Neural cell (in vitro differentiated cells): Measurements from ENCODE around the gene ZCCHC14. TPM values are rescaled to one million over a fixed set of nuclear protein-coding genes. Genes with fewer than 3 reads are reported as not detected.
"Not testable (repeated sequence)": the region's sequence is repeated elsewhere in the genome, so short reads cannot be mapped to it uniquely, and the experiment has no call there.

Experiments used
- H2AFZ ChIP-seq: fragments of 200-600, 300-800 bp; sonication (generic), shearing (Covaris generic); 2 replicates; pipeline ENCODE4 v1.6.0; 2014; ENCODE audit warnings: low read depth, mild to moderate bottlenecking, antibody characterized with exemption, low read length, moderate library complexity
- H3F3A ChIP-seq: fragments of 200-600 bp; shearing (Covaris generic); 2 replicates; pipeline ENCODE4 v1.6.1; 2016; ENCODE audit warnings: mild to moderate bottlenecking, moderate library complexity, mixed read lengths, antibody characterized with exemption, low read length; ENCODE audit not compliant: insufficient read depth, poor library complexity, severe bottlenecking
- H3K27ac ChIP-seq: fragments of 200-600, 300-800 bp; sonication (generic), shearing (Covaris generic); 2 replicates; pipeline ENCODE4 v1.5.1; 2014; ENCODE audit warnings: mild to moderate bottlenecking, low read length, moderate library complexity
- H3K27me3 ChIP-seq: fragments of 300-800, 200-600 bp; sonication (generic), shearing (Covaris generic); 2 replicates; pipeline ENCODE4 v1.6.0; 2014; ENCODE audit warnings: mild to moderate bottlenecking, low read depth, low read length, moderate library complexity; ENCODE audit not compliant: insufficient read depth
- H3K36me3 ChIP-seq: fragments of 300-800, 200-600 bp; sonication (generic), shearing (Covaris generic); 2 replicates; pipeline ENCODE4 v1.5.1; 2014; ENCODE audit warnings: mild to moderate bottlenecking, antibody characterized with exemption, low read length, moderate library complexity; ENCODE audit not compliant: insufficient read depth
- H3K4me2 ChIP-seq: fragments of 300-800, 200-600 bp; sonication (generic), shearing (Covaris generic); 2 replicates; pipeline ENCODE4 v1.6.0; 2014; ENCODE audit warnings: mild to moderate bottlenecking, low read length
- H3K4me3 ChIP-seq: fragments of 300-800, 200-600 bp; sonication (generic), shearing (Covaris generic); 2 replicates; pipeline ENCODE4 v1.5.1; 2014; ENCODE audit warnings: mild to moderate bottlenecking, low read length, moderate library complexity
- H3K79me2 ChIP-seq: fragments of 200-600 bp; shearing (Covaris generic); replicated peaks from 2 replicates; pipeline ENCODE4 v1.6.0; 2014; ENCODE audit warnings: mild to moderate bottlenecking, low read length, moderate library complexity; ENCODE audit not compliant: insufficient read depth
- H3K9ac ChIP-seq: fragments of 300-800, 200-600 bp; sonication (generic), shearing (Covaris generic); 2 replicates; pipeline ENCODE4 v1.6.1; 2016; ENCODE audit warnings: mild to moderate bottlenecking, low read length, mixed read lengths
- H3K9me2 ChIP-seq: fragments of 200-600 bp; shearing (Covaris generic); 2 replicates; pipeline ENCODE4 v1.6.1; 2016; ENCODE audit warnings: mild to moderate bottlenecking, low read length, mixed read lengths; ENCODE audit not compliant: insufficient read depth
- H3K9me3 ChIP-seq: fragments of 200-600, 300-800 bp; sonication (generic), shearing (Covaris generic); 2 replicates; pipeline ENCODE4 v1.6.1; 2016; ENCODE audit warnings: mild to moderate bottlenecking, mixed run types, low read length, moderate library complexity, mixed read lengths
- H4K20me1 ChIP-seq: fragments of 200-600 bp; shearing (Covaris generic); 2 replicates; pipeline ENCODE4 v1.6.1; 2016; ENCODE audit warnings: mild to moderate bottlenecking, mixed run types; ENCODE audit not compliant: insufficient read depth
- EP300 ChIP-seq: fragments of 450-650 bp; conservative IDR thresholded peaks from 2 replicates; pipeline ENCODE4 v1.6.1; 2014; ENCODE audit warnings: antibody characterized with exemption, mild to moderate bottlenecking, moderate library complexity; ENCODE audit not compliant: poor library complexity, severe bottlenecking
- EZH2 ChIP-seq: fragments of 200-600, 300-800 bp; shearing (Covaris generic), sonication (generic); IDR thresholded peaks from 2 replicates; pipeline ENCODE4 v1.6.1; 2014; ENCODE audit warnings: antibody characterized with exemption, low read length, borderline replicate concordance, mild to moderate bottlenecking; ENCODE audit not compliant: insufficient read depth, poor library complexity, severe bottlenecking
- MXI1 ChIP-seq: fragments of 450-650 bp; conservative IDR thresholded peaks from 2 replicates; pipeline ENCODE4 v1.6.1; 2014; ENCODE audit warnings: antibody characterized with exemption, mild to moderate bottlenecking; ENCODE audit not compliant: poor library complexity, severe bottlenecking
- POLR2AphosphoS5 ChIP-seq: IDR thresholded peaks from 2 replicates; pipeline ENCODE4 v1.6.1; 2012
- RAD21 ChIP-seq: fragments of 450-650 bp; conservative IDR thresholded peaks from 2 replicates; pipeline ENCODE4 v1.6.1; 2014; ENCODE audit warnings: antibody characterized with exemption, mild to moderate bottlenecking, moderate library complexity
- SMC3 ChIP-seq: fragments of 450-650 bp; conservative IDR thresholded peaks from 2 replicates; pipeline ENCODE4 v1.6.1; 2014; ENCODE audit warnings: antibody characterized with exemption, mild to moderate bottlenecking, moderate library complexity; ENCODE audit not compliant: poor library complexity
- TAF1 ChIP-seq: IDR thresholded peaks from 2 replicates; pipeline ENCODE4 v1.6.1; 2012; ENCODE audit warnings: low read depth
- polyA plus RNA-seq: library from polyadenylated mRNA; depleted of rRNA; stranded (reverse); fragments of >200 nt; gene quantifications from 2 replicates; pipeline ENCODE4 v1.2.3, GENCODE V29; 2014
- TF ChIP-seq, protein P1 (sequence below): IDR thresholded peaks from 2 replicates; pipeline ENCODE4 v1.6.1; 2012; ENCODE audit warnings: borderline replicate concordance
- TF ChIP-seq, protein P2 (sequence below): fragments of 450-650 bp; IDR thresholded peaks from 2 replicates; pipeline ENCODE4 v1.5.1; 2014; ENCODE audit warnings: antibody characterized with exemption, mild to moderate bottlenecking, moderate library complexity; ENCODE audit not compliant: poor library complexity, severe bottlenecking

ZCCHC14 gene
- polyA plus RNA-seq, 1 donor from 2014 or later = 22.1 TPM

DNA sequence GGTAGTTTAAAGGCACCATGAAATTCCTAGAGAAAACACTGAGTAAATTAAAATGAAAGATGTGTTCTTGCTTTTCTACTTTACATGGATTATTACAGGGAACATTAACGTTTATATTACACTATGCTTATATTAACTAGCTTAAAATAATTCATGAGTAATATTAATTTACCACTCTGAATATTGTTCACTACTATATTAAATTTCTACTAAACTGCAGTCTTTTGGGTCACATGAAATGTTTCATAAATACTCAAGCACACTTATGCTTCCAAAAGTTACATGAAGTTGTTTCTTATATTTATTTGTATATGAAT, 104.0 kb downstream of the ZCCHC14 start:
- Histone ChIP-seq H3K4me2 (peak overlapping the region; percentile 41), H3K9me2 (no peaks in the 10 kb centered on the region), H3K36me3 (no peaks in the 10 kb centered on the region), H3K9ac (peak overlapping the region; percentile 58), H3K9me3 (no peaks in the 10 kb centered on the region), H3K79me2 (peaks cover 8% of the 10 kb centered on the region), H3F3A (no peaks in the 10 kb centered on the region), H3K27ac (peak overlapping the region; percentile 85), H3K27me3 (no peaks in the 10 kb centered on the region), H4K20me1 (peaks cover 4% of the 10 kb centered on the region), H2AFZ (peak overlapping the region; percentile 41), H3K4me3 (peak overlapping the region; percentile 56)
- no peak for TF ChIP-seq RAD21
- TF ChIP-seq SMC3 = no peak
- TF ChIP-seq, protein P1, sequence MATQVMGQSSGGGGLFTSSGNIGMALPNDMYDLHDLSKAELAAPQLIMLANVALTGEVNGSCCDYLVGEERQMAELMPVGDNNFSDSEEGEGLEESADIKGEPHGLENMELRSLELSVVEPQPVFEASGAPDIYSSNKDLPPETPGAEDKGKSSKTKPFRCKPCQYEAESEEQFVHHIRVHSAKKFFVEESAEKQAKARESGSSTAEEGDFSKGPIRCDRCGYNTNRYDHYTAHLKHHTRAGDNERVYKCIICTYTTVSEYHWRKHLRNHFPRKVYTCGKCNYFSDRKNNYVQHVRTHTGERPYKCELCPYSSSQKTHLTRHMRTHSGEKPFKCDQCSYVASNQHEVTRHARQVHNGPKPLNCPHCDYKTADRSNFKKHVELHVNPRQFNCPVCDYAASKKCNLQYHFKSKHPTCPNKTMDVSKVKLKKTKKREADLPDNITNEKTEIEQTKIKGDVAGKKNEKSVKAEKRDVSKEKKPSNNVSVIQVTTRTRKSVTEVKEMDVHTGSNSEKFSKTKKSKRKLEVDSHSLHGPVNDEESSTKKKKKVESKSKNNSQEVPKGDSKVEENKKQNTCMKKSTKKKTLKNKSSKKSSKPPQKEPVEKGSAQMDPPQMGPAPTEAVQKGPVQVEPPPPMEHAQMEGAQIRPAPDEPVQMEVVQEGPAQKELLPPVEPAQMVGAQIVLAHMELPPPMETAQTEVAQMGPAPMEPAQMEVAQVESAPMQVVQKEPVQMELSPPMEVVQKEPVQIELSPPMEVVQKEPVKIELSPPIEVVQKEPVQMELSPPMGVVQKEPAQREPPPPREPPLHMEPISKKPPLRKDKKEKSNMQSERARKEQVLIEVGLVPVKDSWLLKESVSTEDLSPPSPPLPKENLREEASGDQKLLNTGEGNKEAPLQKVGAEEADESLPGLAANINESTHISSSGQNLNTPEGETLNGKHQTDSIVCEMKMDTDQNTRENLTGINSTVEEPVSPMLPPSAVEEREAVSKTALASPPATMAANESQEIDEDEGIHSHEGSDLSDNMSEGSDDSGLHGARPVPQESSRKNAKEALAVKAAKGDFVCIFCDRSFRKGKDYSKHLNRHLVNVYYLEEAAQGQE = no peak
- no peak for TF ChIP-seq EP300
- no peak for TF ChIP-seq POLR2AphosphoS5
- no peak for TF ChIP-seq EZH2

DNA sequence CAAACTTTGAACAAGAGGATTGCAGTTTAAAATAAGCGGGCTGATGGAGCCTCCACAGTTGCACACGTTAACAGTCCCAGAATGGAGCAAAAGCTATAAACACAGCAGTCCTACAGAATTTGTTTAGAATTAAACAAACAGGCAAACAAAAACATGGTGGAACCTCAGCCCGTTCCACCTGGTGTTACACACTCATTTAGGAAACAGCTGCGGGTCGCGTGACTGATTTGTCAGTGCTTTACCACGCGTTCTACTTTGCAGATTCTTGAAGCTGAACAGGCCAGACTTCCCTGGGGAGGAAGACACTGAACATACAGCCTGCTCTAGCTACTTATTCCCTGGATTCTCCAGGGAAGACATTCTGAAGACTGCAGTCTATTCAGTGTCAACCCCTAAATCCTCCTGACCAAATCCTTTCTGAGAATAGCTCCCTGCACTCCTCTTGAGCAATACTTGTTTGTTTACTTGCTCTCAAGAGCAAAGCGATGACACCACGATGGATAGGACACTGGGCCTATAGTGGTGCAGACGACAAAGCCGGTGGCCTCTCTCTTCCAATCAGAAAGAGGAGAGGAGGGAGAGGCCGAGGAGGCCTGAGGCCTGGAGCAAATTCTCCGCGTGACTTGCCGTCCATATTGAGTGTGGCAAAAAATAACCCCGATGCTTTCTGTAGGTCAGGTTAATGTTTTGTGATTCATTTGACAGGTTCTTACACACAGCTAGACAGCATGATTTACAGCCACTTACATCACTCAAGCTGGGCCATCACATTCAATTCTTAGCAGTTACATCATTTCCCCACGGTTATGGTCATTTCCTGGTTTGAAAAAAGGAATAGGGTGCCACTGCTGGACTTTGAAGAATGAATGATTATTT, 104.6 kb downstream of the ZCCHC14 start:
- peak overlapping the region; percentile 41 for H2AFZ ChIP-seq

DNA sequence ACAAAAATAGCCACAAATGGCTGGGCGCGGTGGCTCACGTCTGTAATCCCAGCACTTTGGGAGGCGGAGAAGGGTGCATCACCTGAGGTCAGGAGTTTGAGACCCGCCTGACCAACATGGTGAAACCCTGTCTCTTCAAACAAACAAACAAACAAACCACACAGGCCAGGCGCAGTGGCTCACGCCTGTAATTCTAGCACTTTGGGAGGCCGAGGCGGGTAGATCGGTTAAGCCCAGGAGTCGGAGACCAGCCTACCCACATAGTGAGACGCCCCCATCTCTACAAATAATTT, 108.0 kb downstream of the ZCCHC14 start:
- H3K4me2 ChIP-seq, H3K9me2 ChIP-seq, H3K27me3 ChIP-seq, H3F3A ChIP-seq, H3K9me3 ChIP-seq, H4K20me1 ChIP-seq, H3K36me3 ChIP-seq: not testable (repeated sequence)
- Histone ChIP-seq H3K4me3 (peak overlapping the region; percentile 95), H3K27ac (peak overlapping the region; percentile 93), H2AFZ (peak overlapping the region; percentile 76), H3K9ac (peak overlapping the region; percentile 93), H3K79me2 (peaks cover 13% of the 10 kb centered on the region)

More for the DNA sequence above, 104.6 kb downstream of the ZCCHC14 start:
- Histone ChIP-seq H3K9me3 (no peaks in the 10 kb centered on the region), H4K20me1 (no peaks in the 10 kb centered on the region), H3K27me3 (no peaks in the 10 kb centered on the region), H3K27ac (peak overlapping the region; percentile 85), H3K36me3 (no peaks in the 10 kb centered on the region), H3K9me2 (no peaks in the 10 kb centered on the region), H3K4me3 (peak overlapping the region; percentile 56), H3K9ac (peak overlapping the region; percentile 58), H3F3A (no peaks in the 10 kb centered on the region), H3K4me2 (peak overlapping the region; percentile 41), H3K79me2 (peaks cover 4% of the 10 kb centered on the region)
- TF ChIP-seq TAF1 (peak; percentile 31), MXI1 (peak; percentile 29), SMC3 (no peak), POLR2AphosphoS5 (peak; percentile 76), EP300 (peak; percentile 68), EZH2 (no peak), RAD21 (no peak)
- TF ChIP-seq, protein P1 = peak; percentile 23
- TF ChIP-seq, protein P2, sequence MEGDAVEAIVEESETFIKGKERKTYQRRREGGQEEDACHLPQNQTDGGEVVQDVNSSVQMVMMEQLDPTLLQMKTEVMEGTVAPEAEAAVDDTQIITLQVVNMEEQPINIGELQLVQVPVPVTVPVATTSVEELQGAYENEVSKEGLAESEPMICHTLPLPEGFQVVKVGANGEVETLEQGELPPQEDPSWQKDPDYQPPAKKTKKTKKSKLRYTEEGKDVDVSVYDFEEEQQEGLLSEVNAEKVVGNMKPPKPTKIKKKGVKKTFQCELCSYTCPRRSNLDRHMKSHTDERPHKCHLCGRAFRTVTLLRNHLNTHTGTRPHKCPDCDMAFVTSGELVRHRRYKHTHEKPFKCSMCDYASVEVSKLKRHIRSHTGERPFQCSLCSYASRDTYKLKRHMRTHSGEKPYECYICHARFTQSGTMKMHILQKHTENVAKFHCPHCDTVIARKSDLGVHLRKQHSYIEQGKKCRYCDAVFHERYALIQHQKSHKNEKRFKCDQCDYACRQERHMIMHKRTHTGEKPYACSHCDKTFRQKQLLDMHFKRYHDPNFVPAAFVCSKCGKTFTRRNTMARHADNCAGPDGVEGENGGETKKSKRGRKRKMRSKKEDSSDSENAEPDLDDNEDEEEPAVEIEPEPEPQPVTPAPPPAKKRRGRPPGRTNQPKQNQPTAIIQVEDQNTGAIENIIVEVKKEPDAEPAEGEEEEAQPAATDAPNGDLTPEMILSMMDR = no peak
